NCI-H187 treated with DMSO at 0.1 percent for 48 hours (cell line): ENCODE results near the gene FOXL1.

Source experiments
- DNase-seq: peaks from one replicate; lab custom pipeline; 2025; lab: John Stamatoyannopoulos, UW

FOXL1 gene

DNA sequence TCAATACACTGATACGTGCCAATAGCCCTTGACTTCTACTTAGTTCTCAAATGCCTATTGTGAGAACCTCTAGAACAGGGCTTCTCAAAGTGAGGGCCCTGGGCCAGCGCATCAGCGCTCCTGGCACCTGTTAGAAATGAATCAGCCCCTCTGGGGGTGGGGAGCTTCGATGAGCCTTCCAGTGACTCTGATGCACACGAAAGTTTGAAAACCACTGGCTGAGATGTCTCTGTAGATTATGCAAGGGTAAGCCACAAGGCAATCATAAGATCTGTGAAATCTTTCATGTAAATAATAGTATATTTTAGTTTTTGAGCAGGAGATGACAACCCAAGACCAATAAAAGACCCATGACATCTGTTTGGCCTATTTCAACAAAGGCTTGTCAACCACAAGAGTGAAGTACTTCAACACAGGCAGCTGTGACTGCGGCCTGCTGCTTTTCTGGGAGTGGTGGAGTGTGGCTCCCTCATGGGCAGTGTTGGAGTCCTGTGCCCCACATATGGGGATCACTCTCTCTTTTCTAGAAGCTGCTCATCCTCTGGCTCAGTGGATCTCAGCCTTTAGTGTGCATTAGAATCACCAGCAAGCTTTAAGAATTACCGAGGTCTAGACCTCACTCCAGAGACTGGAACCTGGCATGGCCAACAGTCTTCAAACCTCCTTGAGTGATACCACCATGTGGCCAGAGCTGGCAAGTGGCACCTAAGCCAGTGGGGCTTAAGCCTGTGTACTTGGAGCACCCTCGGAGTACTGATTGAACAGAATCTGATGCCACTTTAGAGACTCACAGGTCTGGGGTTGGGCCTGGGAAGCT lies 29.1 kb upstream of the FOXL1 start:
- DNase-seq, result no peak

DNA sequence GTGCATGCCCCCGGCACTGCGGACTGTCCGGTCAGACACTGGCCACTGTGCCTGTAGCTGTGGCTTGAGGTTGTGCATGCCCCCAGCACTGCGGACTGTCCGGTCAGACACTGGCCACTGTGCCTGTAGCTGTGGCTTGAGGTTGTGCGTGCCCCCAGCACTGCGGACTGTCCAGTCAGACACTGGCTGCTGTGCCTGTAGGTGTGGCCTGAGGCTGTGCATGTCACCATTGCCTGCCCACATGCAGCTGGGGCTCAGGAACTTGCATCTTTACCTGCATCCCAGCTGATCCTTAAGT lies 28.5 kb upstream of the FOXL1 start:
- DNase-seq, result no peak

DNA sequence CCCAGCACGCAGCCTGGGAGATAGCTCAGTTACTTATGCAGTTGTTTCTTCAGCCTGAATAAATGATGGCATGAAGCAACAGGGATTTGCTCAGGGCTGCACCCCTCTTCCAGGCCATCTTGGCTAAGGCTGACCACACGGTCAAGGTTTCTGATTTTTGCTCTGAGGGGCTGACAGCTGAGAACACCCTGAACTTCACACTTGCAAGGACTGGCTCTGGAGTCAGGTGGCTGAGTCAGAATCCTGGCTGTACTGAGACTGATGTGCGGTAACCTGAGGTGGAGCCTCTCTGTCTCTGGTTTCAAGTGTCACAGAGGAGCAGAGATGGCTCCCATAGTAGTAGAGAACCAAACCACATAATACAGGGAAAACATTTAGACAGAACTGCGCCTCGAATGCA lies 28.1 kb upstream of the FOXL1 start:
- DNase-seq, result no peak

DNA sequence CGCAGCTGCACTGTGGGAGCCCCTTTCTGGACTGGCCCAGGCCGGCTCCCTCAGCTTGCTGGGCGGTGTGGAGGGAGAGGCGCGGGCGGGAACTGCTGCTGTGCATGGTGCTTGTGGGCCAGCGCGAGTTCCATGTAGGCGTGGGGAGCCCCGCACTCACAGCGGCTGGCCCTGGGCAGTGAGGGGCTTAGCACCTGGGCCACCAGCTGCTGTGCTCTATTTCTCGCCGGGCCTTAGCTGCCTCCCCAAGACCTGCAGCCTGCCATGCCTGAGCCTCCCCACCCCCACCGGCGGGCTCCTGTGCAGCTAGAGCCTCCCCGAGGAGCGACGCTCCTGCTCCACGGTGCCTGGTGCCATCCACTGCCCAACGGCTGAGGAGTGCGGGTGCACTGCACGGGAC lies 25.0 kb upstream of the FOXL1 start:
- no peak for DNase-seq

DNA sequence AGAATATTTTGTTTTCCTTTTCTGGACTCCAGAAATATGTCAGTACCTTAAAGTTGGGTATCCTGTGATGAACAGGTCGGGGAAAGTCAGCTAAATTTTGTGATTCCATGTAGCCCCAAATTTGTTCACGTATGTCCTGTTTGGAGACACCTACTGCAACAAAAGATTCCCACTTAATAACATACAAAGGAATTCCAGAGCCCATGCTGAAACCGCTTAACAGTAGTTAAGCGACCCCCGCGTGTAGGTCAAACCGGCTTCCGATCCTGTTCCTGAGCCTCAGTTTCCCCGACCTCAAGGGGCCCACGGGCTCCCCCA lies 23.8 kb upstream of the FOXL1 start:
- no peak for DNase-seq

DNA sequence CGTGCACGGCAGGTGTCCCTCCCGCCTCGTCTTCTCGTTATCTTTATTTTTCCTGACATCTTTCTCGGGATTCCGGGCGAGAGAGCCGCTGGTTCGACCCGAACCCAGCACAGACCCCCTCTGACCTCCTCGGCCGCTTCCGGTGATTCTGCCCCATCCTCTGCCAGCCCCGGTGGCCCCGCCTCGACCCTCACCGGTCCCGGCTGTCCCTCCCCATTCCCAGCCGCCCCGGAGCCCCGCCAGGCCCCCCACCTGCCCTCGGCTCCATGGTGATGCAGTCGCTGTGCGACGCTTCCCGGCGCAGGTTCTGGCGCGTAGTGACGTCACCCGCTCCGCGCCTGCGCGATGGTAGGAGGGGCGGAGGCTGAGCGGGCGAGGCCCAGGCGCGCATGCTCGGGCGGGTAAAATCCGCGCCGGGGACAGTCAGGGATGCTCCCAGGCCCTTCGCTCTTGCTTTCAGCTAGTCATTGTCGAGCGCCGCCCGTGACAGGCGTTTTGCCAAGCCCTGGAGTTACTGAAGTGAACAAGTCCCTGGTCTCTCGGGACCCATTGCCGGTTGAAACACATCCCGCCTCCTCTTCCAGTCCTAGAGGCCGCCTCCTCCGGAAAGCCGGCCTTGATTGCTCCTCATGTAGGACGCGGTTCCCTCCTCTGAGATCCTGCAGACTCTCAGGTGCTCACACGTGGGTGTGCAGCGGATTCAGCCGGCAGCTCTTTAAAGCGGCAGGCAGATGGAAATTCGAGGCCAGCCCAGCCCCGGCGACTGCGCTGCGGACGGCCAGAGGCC lies 23.2 kb upstream of the FOXL1 start, which contains the start of gene MTHFSD:
MTHFSD (minus strand) TSS at position 319 of the 787 bp plus-strand sequence; CDS start at position 268, 51 bp downstream.
- peak; percentile 8 for DNase-seq

DNA sequence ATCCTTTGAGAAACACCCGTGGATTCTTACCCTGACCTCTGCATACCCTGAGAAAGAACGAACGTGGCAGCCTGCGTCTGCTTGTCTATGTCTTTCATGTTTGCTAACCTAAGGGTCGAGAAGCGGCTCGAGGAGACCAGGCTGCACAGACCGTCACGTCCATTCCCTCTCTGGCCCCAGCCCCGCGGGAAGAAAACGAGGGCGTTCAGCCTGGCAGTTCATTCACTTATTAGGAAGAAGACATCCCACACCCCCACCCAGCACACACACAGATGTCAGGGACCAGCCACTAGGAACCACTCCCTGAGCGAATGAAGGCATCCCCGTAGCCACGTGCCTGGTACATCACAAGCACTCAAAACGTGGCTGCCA lies 22.7 kb upstream of the FOXL1 start:
- DNase-seq, result no peak

DNA sequence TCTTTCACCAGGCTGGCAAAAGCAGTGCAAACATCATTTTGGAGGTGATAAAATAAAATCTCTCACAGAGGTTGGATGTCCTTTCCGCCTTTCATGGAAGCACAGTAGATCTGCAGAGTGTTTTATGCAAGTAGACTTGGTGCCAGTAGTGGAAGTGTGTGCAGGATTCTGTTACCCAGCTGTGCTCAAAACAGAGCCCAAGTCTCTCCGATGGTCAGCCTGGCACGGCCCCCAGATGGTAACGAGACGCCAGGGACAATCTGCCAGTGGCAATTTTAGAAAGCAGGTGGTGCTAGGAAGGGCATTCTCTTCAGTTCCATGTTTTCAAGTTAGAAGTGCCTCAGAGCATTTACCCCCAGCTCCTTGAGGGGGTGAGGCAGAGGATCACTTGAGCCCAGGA lies 21.8 kb upstream of the FOXL1 start:
- DNase-seq, result no peak

DNA sequence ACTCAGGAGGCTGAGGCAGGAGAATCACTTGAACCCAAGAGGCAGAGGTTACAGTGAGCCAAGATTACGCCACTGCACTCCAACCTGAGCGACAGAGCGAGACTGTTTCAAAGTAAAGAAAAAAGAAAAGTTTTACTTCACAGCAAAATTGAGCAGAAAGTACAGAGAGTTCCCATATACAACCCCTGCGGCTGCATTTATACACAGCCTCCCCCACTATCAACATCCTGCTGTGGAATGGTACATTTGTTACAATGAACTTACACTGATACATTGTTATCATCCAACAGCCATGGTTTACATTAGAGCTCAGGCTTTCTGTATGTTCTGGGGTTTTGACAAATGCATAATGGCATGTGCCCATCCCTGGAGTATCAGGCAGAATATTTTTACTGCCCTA lies 20.8 kb upstream of the FOXL1 start:
- DNase-seq, result no peak

DNA sequence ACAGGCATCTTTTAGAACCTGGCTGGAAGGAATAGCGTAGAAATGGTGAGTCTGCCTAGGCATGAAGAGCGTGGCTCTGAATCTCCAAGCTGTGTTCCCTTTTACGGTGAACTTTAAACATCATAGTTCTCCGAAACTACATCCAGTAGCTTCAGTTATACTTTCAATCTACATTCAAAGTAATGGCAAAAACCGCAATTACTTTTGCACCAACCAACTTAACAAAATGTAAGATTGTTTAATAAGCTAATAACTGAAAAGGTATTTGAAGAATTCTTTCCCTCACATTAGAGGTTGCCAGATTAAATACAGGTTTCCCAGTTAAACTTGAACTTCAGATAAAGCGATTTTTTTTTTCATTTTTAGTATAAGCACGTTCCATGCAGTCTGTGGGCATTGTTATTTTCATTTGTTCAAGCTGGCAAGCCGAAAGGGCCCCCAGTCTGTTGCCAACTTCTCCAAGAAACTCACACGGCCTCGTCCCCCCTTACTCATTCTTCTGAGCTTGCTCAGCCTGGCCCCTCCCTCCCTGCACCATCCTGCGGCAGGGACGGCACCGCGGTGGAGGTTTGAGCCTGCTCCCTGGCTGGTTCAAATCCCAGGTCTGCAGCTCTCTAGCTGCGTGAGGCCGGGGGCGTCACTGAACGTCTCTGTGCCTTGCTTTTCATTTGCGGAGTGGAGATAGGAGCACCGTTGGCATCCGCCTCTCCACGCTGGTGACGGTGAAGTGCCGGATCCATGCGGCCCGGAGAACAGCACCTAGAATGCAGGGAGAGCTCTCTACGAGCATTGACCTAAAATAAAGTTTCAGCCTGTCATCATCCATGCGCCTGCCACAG lies 19.8 kb upstream of the FOXL1 start:
- DNase-seq, result no peak

DNA sequence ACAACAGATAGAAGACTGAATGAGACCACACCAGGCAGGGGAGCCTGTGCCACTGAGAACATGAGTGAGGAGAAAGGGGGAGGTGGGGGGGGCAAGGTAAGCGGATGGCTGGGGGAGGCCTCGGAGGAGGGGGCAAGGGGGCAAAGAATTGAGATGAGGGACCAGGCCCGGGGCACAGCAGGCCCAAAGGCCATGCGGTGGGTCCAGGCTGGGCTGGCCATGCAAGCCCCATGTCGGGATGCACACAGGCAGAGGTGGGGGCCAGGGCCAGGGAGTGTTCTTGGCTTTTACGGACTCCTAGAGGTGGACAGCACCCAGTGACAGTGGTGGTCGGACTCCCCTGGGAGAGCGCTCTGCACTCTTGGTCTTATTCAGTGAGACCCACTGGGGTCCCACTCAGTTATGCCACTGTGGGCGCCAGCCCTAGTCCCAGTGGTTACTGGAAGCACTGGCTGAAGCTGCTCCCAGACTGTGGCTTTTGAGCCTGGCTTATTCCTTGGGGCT lies 18.5 kb upstream of the FOXL1 start:
- no peak for DNase-seq

DNA sequence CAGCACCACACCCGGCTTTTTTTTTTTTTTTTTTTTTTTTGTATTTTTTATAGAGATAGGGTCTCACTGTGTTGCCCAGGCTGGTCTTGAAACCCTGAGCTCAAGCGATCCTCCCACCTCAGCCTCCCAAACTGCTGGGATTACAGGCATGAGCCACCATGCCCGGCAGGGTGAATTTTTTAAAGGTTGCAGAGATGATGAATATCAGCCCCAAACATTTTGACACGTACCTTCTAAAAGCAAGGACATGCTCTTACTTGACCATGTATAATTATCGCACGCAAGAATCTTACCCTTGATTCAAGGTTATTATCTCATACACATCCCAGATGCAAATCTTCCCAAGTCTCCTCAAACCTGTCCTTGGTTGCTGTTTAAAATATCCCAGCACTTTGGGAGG lies 16.0 kb upstream of the FOXL1 start:
- no peak for DNase-seq

DNA sequence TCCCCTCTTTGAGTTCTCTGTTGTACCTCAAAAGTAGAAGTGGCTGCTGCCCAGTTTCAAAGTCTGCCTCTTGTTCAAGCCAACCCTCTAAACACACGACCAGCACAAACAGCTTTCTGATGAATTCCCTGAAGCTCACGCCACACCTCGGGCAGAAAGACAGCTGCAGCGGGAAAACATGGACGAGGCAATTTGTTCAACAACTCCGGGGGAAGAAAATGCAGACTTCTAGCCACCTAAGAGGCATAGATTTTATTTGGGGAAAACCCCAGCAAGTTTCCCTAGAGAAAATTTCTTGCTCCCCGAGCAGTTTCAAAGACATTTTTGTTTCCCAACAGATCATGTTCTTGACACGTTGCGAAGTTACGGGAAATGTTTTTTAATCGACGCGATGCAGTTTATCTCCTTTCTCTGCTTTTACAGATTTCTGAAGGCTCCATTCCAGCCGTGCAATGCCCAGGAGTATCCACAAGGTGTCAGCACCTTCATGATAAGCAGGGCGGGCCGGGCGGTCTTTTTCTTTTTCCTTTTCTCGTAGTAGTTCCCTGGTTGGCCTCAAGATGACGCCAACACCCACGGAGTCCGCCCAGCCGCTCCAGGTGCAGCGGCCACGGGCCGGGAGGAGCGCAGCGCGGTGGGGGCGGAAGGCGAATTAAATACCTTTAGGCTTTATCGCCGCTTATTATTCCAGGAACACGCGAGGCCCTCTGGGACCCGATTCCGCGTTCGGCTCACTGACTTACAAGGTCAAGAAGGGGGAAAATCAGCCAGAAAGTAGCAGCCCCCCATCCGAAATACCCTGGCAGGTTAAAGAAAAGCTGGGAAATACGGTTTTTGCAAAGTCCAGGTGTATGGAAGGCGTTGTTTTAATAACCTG lies 14.6 kb upstream of the FOXL1 start:
- DNase-seq, result peak; percentile 1

DNA sequence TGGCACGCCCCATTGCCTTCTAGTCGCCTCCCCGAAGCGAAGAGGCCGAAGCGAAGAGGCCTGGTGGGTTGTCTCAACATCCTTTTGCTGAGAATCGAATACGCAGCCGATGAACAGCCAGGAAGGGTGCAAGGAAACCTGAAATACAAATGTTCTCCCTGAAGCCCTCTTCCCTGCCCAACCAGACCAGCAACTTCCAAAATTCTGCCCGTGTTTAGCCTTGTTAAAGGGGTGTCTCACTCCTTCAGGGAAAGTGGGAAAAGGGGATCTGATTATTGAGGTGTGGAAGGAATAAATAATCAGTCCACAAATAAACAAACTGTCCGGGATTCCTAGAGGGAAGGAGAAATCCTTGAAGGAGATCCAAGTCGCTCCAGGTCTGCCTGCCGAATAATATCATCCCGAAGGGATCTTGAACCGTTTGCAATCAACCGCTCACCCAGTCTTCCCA lies 13.1 kb upstream of the FOXL1 start:
- DNase-seq, result no peak

DNA sequence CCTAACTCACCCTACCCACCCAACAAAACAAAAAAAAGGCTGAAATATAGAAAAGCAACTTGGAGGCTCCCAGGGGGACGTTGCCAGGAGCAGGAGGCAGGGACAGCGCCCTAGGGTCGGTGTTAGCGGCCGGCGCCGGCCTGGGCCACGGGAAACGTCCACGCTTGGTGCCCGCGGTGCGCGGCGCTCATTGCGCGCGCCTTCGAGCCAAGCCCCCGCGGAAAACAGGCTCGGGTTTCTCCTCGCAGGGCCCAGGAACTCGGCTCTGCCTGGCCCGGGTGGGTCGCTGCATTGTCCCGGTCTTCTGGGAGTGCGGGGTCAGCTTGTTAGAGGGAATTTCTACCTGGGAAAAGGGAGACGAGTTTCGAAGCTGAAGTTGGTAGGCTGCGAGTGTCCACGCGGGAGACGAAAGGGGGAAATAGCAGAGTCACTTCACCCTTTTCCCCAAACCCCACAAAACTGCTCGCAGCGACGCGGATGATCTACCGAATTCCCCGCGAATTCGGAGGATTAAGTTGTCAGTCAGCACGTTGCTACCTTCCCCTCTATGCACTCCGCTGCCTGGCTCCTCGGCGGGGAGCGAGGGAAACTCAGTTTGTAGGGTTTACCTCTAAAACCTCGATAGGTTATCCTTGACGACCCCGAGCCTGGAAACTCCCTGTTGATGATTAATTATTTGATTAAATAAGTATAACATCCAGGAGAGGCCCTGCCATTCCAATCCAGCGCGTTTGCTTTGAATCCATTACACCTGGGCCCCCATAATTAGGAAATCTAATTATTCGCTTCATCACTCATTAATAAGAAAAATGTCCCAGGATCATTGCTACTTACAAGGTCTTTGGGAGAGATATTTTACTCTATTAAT lies 12.5 kb upstream of the FOXL1 start:
- no peak for DNase-seq

DNA sequence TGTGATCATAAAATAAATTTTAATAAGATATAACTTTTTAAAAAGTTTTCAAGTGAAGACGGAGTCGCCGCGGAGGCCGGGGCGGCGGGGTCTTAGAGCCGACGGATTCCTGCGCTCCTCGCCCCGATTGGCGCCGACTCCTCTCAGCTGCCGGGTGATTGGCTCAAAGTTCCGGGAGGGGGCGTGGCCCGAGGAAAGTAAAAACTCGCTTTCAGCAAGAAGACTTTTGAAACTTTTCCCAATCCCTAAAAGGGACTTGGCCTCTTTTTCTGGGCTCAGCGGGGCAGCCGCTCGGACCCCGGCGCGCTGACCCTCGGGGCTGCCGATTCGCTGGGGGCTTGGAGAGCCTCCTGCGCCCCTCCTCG lies 11.8 kb upstream of the FOXL1 start, which contains the start of gene FOXC2:
FOXC2 (plus strand) TSS at position 229 of the 365 bp plus-strand sequence. CDS start 507 bp downstream, outside the sequence.
- DNase-seq, result no peak

DNA sequence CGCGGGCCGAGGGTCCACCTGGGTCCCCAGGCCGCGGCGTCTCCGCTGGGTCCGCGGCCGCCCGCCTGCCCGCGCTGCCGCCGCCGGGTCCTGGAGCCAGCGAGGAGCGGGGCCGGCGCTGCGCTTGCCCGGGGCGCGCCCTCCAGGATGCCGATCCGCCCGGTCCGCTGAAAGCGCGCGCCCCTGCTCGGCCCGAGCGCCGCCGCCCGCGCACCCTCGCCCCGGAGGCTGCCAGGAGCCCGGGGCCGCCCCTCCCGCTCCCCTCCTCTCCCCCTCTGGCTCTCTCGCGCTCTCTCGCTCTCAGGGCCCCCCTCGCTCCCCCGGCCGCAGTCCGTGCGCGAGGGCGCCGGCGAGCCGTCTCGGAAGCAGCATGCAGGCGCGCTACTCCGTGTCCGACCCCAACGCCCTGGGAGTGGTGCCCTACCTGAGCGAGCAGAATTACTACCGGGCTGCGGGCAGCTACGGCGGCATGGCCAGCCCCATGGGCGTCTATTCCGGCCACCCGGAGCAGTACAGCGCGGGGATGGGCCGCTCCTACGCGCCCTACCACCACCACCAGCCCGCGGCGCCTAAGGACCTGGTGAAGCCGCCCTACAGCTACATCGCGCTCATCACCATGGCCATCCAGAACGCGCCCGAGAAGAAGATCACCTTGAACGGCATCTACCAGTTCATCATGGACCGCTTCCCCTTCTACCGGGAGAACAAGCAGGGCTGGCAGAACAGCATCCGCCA lies 11.2 kb upstream of the FOXL1 start:
- no peak for DNase-seq

DNA sequence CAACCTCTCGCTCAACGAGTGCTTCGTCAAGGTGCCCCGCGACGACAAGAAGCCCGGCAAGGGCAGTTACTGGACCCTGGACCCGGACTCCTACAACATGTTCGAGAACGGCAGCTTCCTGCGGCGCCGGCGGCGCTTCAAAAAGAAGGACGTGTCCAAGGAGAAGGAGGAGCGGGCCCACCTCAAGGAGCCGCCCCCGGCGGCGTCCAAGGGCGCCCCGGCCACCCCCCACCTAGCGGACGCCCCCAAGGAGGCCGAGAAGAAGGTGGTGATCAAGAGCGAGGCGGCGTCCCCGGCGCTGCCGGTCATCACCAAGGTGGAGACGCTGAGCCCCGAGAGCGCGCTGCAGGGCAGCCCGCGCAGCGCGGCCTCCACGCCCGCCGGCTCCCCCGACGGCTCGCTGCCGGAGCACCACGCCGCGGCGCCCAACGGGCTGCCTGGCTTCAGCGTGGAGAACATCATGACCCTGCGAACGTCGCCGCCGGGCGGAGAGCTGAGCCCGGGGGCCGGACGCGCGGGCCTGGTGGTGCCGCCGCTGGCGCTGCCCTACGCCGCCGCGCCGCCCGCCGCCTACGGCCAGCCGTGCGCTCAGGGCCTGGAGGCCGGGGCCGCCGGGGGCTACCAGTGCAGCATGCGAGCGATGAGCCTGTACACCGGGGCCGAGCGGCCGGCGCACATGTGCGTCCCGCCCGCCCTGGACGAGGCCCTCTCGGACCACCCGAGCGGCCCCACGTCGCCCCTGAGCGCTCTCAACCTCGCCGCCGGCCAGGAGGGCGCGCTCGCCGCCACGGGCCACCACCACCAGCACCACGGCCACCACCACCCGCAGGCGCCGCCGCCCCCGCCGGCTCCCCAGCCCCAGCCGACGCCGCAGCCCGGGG lies 10.4 kb upstream of the FOXL1 start:
- no peak for DNase-seq
